Spleen (tissue), 7 donors: Measurements from ENCODE around the gene MLLT10.

Source experiments
- CTCF ChIP-seq, 11 experiments: fragments of 200-600 bp in 7 of 11; fragments of 450-650 bp in 4 of 11; sonication (generic) in 4 of 11; IDR thresholded peaks in 8 of 11; conservative IDR thresholded peaks in 3 of 11; 1 replicate in 7 of 11; 2 replicates in 4 of 11; pipeline versions ENCODE4 v1.4.0 to v1.8.0; 2016 to 2021; ENCODE audit warnings: antibody characterized with exemption in 11 of 11, inconsistent platforms in 4 of 11, mild to moderate bottlenecking in 1 of 11
- POLR2A ChIP-seq, 3 donors: fragments of 450-650 bp; IDR thresholded peaks; one replicate each; pipeline ENCODE4 v1.5.1; 2017; ENCODE audit warnings: antibody characterized with exemption in 3 of 3, mild to moderate bottlenecking in 1 of 3
- donor health status: DM: no; HTN: no; CAD: no; lungs with moderate emphysema.
- donor health status: DM: no; HTN: no; CAD: no.
- donor health status: DM: no; HTN: no; CAD: no.

DNA sequence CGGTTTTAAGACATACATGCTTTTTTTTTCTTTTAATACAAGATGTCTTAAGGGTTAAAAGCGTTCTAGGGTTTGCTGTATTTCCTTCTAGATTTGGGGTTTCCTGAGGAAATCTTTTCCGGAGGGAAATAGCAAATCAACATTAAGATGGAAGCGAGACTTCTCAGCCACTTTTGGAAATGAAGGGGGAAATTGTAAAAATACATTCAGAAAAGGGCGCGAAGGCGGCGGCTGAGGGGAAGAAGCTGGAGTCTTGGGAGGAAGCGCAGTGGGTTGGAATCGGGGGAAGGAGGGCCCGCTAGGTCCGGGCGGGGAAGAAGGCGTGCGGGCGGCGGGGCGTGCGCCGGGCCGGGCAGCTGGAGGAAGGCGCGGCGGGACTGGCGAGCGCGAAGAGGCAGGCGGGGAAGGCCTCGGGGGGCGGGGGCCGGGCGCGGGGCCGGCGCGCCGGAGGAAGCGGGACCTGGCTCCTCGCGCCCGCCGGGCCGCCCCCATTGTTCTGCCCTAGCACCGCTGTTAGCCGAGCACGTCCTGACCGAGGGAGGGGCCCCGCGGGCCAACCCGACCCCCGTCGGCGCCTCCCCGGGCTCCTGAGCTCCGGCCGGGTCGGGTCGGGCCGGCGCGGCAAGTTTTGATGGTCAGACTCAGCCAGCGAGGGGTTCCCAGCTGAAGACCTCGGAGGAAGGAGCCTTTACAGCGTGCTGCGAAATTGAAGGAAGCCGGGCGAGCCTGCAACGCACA is 7.0 kb upstream of the MLLT10 start:
- TF ChIP-seq CTCF (IDR thresholded peaks at IDR 0.05 in 8 of 11, conservative IDR thresholded peaks at IDR 0.05 in 3 of 11) = peak in 1 of 11 experiments; percentile 13
- no peak for TF ChIP-seq POLR2A (IDR thresholded peaks at IDR 0.05)
